Right kidney (tissue), 1 donor: ENCODE results near the gene SENP6.
"Not testable (repeated sequence)": the region's sequence is repeated elsewhere in the genome, so short reads cannot be mapped to it uniquely, and the experiment has no call there.

Experiments
- DNase-seq: peaks from one replicate; pipeline ENCODE4 v3.0.0-alpha.2; 2016

The SENP6 gene

DNA sequence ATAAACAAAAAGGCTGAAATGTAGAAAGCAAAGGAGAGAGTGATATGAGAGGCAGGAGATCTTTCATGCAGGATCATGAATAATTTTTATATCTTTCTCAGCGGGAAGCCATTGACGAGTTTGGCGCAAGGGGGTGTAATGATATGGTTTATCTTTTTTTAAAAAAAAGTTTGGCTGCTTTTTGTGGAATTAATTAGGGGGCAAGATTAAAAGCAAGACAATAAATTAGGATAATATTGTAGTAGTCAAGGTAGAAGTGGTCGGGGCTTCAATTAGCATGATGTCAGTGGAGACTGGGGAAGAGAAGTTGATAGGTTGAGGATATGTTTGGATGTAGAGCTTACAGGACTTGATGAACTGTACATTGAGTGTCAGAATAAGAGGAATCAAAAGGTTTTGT, 4.0 kb downstream of the SENP6 start:
- DNase-seq = no peak

- DNase-seq = no peak
These were observed 6.6 kb downstream of the SENP6 start for GRCh38 chr6:75608304-75608703.

- DNase-seq = no peak
These were observed 7.4 kb downstream of the SENP6 start for GRCh38 chr6:75608956-75609533.

- DNase-seq = no peak
These were observed 8.2 kb downstream of the SENP6 start for GRCh38 chr6:75609639-75610590.

GRCh38 chr6:75611011-75611701, 9.5 kb downstream of the SENP6 start:
- no peak for DNase-seq

- DNase-seq = no peak
These were observed 10.2 kb downstream of the SENP6 start for GRCh38 chr6:75611702-75612375.

DNA sequence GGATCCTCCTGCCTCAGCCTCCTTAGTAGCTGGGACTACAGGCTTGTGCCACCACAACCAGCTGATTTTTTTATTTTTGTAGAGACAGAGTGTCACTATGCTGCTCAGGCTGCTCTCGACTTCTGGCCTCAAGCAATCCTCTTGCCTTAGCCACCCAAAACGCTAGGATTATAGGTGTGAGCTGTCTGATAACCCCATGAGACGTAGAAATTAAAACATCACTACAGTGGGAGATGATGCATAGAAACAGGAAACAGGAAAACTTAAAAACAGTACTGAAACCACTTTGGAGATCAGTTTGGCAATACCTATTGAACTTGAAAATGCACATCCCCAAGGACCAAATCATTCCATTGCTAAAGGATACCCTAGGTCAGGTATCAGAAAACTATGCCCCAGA, 10.8 kb downstream of the SENP6 start:
- DNase-seq = no peak

GRCh38 chr6:75613056-75613501, 11.4 kb downstream of the SENP6 start:
- DNase-seq = no peak

GRCh38 chr6:75618437-75618836, 16.8 kb downstream of the SENP6 start:
- DNase-seq = no peak

DNA sequence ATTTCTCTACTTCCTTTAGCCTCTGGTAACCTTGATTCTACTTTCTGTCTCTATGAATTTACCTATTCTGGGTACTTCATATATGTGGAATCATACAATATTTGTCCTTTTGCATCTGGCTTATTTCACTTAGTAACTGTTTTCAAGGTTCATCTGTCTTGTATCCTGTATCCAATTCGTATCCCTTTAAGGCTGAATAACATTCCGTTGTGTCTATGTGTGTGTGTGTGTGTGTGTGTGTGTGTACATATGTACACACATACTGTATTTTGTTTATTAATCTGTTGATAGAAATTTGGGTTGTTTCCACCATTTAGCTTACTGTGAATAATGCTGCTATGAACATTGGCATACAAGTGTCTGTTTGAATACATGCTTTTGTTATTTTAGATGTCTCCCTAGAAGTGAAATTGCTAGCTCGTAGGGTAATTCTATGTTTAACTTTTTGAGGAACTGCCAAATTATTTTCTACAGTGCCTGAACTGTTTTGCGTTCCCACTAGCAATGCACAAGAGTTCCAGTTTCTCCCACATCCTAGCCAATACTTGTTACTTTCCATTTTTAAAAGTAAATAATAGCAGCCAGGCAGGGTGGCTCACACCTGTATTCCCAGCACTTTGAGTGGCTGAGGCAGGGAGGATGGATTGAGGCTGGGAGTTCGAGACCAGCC, 17.7 kb downstream of the SENP6 start:
- no peak for DNase-seq

DNA sequence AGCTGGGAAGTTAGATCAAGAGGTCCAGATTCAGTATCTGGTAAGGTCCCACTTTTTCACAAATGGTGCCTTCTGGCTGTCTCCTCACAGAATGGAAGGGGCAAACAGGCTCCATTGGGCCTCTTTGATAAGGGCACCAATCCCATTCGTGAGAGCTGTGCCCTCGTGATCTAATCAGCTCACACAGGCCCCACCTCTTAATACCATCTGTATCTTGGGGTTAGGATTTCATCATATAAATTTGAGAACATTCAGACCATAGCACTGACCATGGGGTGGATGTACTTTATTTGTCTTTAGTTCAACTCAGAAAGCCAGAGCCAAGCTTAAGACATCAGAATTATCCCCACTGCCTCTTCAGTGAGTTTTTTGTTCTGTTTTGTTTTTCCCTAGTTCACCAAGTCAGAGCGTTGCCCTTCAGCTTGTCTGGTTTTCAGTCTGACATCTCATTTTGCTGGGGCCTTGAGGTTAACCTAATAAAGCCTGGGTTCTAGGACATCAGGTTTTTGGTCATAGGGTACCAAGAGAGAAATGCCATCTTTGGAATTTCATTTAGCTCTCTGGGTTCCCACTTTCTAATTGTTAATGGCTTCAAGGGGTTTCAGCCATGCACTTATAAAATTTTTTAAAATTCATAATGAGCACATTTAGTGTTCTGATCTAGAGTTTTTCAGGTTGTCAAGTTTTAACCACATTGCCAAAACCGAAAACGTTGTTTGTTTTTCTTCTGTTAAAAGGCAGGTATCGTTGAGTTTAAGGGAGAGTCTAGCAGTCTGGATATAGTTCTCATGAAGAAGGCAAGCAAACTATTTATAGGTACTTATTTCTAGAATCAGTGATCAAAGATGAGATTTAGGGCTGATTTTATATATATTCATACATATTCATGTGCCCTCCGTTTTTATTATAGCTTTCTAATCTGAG, 19.0 kb downstream of the SENP6 start:
- no peak for DNase-seq

DNA sequence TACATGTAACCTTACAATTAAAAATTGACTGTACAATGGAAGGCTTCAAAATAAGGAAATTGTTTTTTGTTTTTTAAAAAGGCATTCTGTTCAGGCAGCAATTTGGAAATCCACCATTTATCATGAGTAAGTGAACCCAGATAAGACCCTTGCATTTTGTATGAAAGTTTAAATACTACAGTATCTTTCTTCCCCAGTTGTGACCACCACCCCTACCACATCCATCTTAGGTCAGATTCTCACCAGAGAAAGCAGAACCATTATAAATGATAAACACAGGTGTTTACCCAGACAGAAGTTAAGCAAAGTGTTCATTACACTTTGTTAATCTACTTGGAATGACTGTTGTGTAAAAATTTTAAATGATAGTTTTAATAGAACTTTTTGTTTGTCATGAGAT, 20.2 kb downstream of the SENP6 start:
- DNase-seq = no peak

DNA sequence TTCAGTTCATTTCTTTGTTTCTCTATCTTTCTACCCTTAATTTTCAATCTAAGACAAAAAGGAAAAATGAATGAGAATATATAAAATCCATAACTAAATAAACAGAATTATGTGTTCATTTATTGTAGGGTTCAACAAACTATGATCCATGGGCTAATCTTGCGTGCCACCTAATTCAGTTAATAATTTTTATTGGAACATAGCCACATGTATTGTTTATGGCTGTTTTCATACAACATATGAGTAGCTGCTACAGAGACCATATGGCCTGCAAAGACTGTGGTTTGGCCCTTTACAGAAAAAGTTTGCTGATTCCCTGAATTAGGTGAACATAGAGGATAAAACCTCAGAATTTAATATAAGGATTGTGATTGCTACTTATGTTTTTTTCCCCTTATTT, 21.8 kb downstream of the SENP6 start:
- DNase-seq = no peak

DNA sequence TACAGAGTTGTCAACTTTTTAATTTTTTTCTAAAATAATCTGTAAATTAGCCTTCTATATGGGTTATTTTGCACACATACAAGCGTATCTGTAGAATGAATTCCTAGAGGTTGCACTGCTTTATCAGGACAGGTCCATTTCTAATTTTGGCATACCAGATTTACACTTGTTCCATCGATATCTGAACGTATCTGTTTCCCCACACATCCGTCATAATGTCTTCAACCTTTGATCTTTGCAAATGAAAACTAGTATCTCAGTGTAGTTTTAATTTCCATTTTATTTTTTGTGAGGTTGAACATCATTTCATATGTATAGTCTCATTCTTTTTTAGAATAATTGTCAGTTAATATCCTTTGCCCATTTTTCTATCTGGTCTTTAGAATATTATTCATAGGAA, 22.7 kb downstream of the SENP6 start:
- DNase-seq = no peak

DNA sequence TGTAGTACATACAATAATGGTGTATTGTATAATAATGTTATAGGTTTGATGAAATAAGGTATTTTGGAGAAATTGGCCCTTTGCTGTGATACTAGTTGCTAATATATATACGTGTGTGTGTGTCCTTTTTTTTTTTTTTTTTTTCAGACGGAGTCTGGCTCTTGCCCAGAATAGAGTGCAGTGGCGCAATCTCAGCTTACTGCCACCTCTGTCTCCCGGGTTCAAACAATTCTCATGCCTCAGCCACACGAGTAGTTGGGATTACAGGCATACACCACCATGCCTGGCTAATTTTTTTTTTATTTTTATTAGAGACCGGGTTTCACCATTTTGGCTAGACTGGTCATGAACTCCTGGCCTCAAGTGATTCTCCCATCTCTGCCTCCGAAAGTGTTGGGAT, 23.3 kb downstream of the SENP6 start:
- DNase-seq = no peak

DNA sequence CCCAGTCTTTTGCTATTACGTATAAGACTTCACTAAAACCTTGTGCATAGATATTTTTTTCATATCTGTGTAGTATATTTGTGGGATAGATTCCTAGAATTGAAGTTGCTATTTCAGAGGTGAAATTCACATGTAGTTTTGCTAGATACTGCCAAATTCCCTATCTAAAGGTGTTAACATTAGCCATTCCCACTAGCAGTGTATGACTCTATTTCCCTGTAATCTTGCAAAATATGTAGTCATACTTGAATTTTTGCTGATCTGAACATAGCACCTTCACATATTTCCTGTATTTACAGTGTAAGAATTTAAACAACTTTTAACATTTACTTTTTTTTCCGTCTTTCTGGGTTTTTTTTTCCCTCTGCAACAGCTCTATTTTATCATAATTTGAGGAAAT, 24.9 kb downstream of the SENP6 start:
- DNase-seq = no peak

DNA sequence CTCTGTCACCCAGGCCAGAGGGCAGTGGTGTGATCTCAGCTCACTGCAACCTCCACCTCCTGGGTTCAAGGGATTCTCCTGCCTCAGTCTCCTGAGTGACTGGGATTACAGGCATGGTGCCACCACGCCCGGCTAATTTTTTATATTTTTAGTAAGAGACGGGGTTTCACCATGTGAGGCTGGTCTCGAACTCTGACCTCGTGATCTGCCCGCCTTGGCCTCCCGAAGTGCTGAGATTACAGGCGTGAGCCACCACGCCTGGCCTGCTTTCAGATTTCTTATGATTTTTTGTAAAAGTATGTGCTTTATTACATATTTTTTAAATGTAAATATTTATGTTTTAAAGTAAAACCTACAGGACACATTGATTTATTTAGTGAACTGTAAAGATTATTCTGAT, 26.0 kb downstream of the SENP6 start:
- not testable (repeated sequence) for DNase-seq

DNA sequence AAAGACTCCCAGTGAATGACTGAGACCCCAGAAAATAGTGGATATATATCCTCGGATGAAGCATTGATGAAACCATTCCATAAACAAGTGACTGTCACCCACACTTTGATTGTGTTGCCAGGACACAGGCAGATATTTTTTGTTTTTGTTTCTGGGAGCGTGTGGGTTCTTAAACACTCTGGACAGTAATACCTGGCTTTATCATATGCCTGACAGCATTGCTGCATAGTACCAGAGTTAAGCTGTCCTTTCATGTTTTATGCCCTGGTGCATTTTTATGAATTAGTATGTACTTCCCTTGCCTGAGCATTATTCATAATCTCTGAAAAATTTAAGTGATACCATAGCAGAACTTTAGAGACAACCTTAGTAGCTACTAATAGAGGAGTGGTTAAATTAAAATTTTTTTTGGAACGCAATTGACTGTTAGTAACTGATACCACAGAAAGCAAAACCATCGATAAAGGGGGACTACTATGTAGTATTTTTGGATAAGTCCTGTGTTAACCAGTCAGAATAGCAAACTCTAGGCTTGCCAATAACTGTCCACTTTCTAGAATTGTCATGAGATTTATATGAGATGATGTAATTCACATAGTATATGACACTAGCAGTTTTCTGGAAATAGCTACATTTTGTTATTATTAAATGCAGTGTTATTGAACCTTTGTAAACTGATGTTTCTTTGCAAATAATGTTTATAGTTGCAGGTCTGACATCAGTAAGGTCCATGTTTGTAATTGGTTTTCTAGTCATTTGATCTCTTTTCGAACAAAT, 30.4 kb downstream of the SENP6 start:
- DNase-seq = no peak

- no peak for DNase-seq
These were observed 31.4 kb downstream of the SENP6 start for GRCh38 chr6:75633045-75633444.

DNA sequence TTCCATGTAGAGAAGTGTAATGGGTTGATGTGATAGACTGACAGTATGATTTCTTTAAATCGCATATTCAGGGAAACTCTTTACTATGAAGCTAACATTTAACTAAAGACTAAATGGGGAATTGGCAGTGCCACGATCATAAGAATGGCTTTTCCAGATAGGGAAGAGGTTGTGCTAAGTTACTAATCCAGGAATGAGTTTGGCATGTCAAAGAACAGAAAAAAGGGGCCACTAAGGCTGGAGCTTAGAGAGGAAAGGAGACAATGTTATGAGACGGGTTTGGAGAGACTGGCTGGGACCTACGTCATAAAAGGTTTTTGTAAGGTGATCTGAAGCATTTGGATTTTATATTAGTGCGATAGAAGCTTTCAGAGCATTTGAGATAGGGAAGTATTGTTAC, 40.6 kb downstream of the SENP6 start:
- no peak for DNase-seq
